Astrocyte (in vitro differentiated cells and primary cell): Measurements from ENCODE around the gene OSBPL2.

Source experiments
- CTCF ChIP-seq: IDR thresholded peaks from 2 replicates; pipeline ENCODE4 v1.5.1; 2011; ENCODE audit warnings: low read depth, mild to moderate bottlenecking, inconsistent platforms, low read length, moderate library complexity; ENCODE audit not compliant: insufficient read depth
- EZH2 ChIP-seq: IDR thresholded peaks from 2 replicates; pipeline ENCODE4 v1.6.1; 2012; ENCODE audit warnings: mild to moderate bottlenecking, low read length, inconsistent platforms; ENCODE audit not compliant: insufficient read depth

- TF ChIP-seq CTCF = no peak
- TF ChIP-seq EZH2 = no peak
These were observed 45.0 kb upstream of the OSBPL2 start for GRCh38 chr20:62193079-62194025.
